GM12873 (cell line): ENCODE measurements around the gene ANKS3.

Source experiments
- TF ChIP-seq, protein P1 (sequence below): IDR thresholded peaks from 2 replicates; pipeline ENCODE4 v1.5.1; 2012; ENCODE audit warnings: low read depth, mild to moderate bottlenecking, moderate library complexity, low read length, control low read depth; ENCODE audit not compliant: insufficient read depth; ENCODE audit errors: missing control alignments

Gene ANKS3

GRCh38 chr16:4746215-4746614, 12.1 kb upstream of the ANKS3 start:
- TF ChIP-seq, protein P1, sequence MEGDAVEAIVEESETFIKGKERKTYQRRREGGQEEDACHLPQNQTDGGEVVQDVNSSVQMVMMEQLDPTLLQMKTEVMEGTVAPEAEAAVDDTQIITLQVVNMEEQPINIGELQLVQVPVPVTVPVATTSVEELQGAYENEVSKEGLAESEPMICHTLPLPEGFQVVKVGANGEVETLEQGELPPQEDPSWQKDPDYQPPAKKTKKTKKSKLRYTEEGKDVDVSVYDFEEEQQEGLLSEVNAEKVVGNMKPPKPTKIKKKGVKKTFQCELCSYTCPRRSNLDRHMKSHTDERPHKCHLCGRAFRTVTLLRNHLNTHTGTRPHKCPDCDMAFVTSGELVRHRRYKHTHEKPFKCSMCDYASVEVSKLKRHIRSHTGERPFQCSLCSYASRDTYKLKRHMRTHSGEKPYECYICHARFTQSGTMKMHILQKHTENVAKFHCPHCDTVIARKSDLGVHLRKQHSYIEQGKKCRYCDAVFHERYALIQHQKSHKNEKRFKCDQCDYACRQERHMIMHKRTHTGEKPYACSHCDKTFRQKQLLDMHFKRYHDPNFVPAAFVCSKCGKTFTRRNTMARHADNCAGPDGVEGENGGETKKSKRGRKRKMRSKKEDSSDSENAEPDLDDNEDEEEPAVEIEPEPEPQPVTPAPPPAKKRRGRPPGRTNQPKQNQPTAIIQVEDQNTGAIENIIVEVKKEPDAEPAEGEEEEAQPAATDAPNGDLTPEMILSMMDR = no peak

DNA sequence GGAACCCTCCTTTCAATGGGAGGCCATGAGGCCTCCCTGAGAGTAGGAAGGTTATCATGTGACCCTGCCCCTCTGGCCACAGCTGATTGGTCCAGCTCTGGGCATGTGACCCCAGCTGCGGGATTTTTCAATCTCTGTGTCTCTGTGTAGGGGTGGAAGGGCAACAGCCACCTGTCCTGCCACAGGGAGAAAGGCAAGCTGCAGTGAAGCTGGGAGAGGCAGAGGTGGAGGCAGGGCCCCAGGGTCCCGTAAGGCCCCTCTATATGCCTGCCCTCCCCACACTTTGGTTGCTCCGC, 11.2 kb upstream of the ANKS3 start:
- TF ChIP-seq, protein P1 = no peak

DNA sequence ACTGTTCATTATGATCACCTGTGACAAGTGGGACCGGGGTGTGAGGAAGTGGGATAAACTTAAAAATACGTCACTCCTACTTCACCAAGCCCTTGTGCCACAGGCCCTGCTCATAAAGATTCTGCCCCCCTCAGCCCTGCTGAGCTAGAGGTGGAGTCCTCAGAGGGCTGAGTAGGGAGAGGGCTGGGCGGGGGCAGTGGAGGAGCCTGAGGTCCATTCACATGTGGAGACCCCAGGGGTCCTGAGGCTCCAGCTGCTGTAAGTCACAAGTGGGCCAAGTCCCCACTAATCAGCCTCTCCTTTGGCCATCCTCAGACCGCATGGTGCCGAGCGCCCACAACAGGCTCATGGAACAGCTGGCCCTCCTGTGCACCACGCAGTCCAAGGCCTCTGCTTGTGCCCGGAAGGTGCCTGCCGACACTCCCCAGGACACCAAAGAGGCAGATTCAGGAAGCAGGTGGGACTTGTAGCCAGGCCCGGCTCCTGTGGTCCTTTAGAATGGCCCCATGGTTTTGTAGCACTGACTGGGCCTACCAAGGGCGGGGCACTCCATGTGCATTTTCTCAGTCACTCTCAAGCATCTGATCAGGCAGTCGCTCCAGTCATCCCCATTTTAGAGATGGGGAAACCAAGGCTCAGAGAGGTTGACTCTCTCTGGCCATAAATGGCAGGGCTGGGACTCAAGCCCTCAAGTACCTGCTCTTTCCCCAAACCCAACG, 10.6 kb upstream of the ANKS3 start:
- TF ChIP-seq, protein P1 = no peak

GRCh38 chr16:4743226-4743878, 9.3 kb upstream of the ANKS3 start:
- TF ChIP-seq, protein P1 = no peak

DNA sequence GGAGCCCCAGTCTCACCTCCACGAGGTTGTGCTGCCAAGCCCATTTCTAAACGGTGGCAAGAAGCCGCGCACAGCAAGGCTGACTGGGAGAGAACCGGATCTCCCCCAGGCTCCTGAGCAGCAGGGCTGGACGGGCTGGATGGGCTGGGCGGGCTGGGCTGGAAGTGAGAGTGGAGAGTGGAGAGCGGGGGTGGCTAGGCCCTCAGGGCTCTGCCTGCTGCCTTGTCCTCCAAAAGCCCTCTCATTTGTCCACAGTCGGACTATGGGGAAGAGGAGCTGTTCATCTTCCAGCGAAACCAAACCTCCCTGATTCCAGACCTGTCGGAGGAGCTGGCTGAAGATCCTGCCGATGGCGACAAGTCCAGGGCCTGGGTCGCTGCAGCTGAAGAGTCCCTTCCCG, 3.5 kb upstream of the ANKS3 start:
- TF ChIP-seq, protein P1 = no peak

GRCh38 chr16:4736546-4736945, 2.5 kb upstream of the ANKS3 start:
- TF ChIP-seq, protein P1 = no peak

GRCh38 chr16:4734730-4735535, 862 bp upstream of the ANKS3 start:
- TF ChIP-seq, protein P1 = no peak
